Activated CD4-positive, alpha-beta T cell treated with anti-CD3 and anti-CD28 coated beads, Interleukin-2, amount 50 U/mL, for 1 hour (primary cell): ENCODE data around the gene PCYT1B.
"Not testable (repeated sequence)": the region's sequence is repeated elsewhere in the genome, so short reads cannot be mapped to it uniquely, and the experiment has no call there.

ENCODE experiments used
- DNase-seq: peaks from one replicate; pipeline ENCODE4 v3.0.0-alpha.2; 2020

PCYT1B gene

GRCh38 chrX:24643116-24643515 lies 4.0 kb downstream of the PCYT1B start:
- no peak for DNase-seq

DNA sequence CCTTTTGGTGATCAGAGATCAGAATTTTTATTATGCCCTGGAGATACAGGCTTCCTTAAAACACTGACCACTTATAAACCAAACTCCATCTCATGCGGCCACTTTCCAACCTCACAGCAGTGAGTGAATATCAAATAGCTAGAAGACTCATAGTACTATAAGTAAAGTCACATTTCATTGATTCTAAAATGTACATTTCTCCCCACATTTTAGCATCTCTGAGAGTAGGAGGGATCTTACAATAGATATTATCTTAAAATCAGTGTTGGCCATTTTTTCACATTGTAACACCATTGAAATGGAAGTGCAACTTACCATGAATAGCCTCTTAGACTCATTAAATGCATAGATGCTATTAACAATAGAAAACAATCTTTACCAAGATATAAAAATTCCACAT lies 17.4 kb downstream of the PCYT1B start:
- no peak for DNase-seq

- DNase-seq: no peak
These were observed 27.5 kb downstream of the PCYT1B start for GRCh38 chrX:24619647-24620046.

- no peak for DNase-seq
These were observed 36.6 kb downstream of the PCYT1B start for GRCh38 chrX:24610516-24610915.

DNA sequence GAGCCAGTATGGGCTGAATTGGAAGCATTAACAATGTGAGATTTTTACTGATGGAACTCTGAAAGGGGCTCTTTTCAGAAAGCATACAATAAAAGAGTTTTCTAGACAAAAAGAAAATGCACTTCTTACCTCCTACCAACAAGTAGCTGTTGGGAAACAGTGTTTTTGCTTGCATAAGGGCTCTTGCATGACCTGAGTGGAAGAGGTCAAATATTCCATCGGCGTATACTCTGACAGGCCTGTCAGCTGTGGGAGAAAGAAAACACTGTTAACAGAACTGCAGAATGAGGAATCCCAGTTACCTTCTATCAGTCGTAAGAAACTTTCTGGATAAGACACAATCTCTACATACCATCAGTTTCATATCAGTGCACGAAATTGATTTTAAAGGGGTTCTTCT lies 39.5 kb downstream of the PCYT1B start:
- DNase-seq: no peak

GRCh38 chrX:24605941-24606340 lies 41.2 kb downstream of the PCYT1B start:
- DNase-seq: not testable (repeated sequence)

DNA sequence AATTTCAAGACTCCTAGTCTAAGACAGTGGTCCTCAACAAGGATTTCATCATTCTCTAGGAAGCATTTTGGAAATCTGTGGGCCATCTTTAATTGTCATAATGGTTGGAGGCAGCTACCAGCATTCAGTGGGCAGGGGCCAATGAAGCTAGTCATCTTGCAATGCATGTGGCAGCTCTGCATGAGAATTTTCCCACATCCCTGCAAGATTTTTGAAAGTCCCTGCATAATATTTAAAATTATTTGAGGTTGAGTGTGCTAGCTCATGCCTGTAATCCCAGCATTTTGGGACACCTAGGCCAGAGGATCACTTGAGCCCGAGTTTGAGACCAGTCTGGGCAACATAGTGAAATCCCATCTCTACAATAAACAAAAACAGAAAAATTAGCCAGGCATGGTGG lies 44.0 kb downstream of the PCYT1B start:
- DNase-seq: no peak

GRCh38 chrX:24601858-24602257 lies 45.3 kb downstream of the PCYT1B start:
- DNase-seq: no peak

DNA sequence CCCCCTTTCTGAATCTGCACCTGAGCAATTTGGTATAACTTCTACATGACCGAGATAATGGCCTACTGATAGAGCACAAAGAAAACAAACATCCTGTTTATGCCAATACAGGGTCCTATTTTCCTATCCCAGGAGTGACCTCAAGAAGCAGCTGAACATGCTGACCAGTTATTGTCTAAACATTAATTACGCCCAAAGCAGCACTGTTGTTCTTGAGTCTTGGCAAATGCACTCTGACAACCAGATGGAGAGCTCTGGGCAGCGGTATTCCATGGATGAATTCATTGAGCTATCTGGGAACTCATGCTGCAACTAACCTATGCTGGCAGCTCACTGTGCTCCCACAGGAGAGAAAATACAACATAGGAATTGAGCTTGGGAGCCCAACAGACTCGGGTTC lies 52.6 kb downstream of the PCYT1B start:
- DNase-seq: no peak

DNA sequence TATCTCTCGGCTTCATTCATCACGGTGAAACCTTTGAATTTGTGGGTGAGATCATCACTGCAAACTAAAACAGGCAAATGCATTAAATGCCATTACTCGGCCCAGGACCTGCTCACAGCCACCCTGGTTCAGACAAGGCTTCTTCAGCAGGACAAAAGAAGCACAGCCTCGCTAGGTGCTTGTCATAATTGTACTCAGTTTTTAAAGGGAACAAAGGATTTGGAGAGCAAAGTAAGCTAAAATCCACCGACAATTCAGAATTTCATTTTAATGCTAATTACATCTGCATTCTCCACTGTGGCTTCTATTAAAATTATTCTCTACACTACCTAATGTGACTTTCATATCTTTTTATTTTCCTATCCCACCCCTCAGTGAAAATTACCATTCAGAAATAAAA lies 57.0 kb downstream of the PCYT1B start:
- no peak for DNase-seq

DNA sequence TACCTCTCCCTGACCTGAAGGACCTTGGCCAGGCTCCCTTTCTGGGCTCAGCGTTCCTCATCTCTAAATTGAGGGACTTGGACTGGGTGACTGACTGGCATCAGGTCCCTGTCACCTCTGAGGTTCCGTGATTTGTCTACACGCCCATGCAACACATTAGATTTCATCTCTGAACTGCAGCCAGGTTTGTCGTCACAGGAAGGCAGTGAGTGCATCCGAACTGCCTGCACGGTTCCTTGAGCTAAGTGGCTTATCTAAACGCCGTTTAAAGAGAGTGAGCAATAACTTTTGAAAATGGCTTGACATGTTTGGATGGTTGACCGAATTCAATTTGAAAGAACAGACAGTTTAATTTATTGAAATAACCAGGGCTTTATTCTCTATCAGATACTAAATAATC lies 70.1 kb downstream of the PCYT1B start:
- no peak for DNase-seq

- no peak for DNase-seq
These were observed 71.7 kb downstream of the PCYT1B start for GRCh38 chrX:24575496-24575895.

GRCh38 chrX:24574743-24575142 lies 72.4 kb downstream of the PCYT1B start:
- no peak for DNase-seq

DNA sequence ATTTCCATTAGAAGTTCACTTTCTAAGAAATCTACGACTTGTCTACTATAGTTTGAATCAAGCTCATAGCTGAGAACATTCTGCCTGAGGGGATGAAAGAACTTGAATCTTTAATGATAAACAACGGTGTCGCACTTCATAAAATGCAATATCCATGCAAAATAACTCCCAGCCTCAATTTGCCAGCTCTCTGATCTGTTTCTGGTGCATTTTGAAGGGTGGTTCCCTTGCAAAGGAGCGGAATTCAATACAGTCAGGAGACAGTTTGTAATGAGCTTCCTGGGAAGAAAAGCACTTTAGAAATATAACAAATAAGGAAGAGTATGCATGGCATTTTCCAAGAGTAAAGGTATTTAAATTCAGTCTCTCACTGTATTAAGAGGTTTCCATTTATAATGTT lies 80.0 kb downstream of the PCYT1B start:
- no peak for DNase-seq

DNA sequence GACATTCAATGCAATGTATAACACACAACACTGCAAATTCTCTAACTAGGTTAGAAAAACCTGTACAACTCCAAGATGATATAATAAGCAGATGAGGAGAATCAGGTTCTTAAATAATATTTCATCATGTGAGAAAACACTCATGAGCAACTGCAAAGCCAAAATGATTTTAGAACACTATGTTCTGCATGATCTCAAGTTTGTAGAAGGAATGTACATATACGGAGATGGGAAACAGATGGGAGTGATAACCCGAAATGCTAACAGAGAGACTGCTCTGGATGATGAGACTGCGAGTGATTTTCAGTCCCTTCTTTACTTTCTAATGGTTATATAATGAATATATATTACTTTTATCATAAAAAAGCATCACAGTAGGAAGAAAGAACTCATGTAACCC lies 80.9 kb downstream of the PCYT1B start:
- no peak for DNase-seq

DNA sequence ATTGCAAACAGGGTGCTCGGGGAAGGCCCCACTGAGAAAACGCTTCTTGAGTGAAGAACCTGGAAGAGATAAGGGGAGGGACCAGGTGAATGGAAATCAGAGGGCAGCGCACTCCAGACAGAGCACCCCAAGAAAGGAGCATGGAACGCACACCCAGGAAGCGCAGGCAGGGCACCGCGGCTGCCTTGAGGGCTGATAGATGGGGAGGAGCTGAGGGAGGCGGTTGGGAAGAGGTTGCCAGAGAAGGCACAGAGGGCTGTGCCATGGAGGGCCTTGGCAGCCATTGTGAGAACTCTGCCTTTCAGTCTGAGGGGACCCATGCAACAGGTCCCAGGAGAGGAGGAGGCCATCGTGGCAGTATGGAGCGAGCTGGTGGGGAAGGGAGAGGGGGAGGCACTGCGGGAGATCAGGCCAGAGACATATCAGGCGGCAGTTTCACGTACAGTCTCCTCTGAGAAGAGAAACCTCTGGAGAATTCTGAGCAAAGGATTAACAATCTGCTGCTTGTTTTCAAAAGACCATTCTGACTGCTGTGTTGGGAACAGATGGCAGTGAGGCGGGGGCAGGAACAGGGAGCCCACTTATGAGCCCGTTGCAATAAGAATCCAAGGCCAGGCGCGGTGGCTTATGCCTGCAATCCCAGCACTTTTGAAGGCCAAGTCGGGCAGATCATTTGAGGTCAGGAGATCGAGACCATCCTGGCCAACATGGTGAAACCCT lies 83.7 kb downstream of the PCYT1B start:
- no peak for DNase-seq

DNA sequence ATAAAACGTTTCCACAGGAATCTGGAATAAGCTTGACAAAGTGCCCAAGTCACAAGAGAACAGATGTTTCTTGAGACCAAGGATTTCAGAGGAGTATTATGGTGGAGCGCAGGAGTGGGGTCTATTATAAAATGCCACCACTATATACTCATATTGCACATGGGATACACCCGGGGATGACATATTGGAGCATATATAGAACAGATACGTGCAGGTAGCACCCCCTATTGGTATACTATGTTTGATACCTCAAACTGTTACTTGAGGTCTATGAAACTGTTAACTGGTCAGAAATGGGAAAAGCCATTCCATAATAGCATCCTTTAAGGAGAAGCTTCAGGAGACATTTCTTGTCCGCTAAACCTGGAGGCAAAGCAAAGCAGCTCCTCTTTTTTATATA lies 86.0 kb downstream of the PCYT1B start:
- no peak for DNase-seq

DNA sequence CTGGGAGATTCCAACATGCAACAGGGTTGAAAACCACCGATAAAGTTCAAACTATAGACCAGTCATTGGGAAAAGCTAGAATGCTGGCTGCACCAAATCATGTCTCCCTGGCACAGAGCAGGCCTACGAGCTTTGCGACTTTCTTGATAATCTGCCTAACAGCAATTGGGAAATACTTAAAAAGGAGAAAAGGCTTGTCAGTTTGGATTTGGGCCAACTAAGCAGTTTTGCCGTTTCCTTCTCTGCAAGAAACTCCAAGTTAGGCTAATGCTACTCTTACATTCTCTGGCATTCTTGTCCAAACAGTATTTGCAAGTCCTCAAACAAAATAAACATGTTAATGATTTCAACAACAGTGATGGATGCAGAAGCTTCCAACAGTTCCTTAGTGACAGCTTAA lies 94.1 kb downstream of the PCYT1B start:
- no peak for DNase-seq

DNA sequence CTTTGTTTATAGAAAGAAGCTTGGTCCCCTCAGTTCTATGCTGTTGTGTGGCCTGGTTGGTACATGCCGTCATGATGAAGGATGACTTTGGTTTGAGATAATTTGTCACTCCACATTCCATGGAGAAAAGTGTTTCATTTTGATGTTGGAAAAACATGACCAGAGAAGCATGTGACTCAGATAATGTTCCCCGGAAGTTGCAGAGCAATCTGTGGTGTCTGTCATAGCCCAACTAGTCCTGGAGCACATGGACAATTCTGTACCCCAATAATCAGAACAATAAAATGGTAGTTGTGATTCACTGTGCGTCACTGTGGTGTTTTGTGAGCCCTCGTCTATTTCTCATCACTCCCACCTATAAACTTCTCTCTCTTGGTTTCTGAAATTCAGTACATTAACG lies 97.0 kb downstream of the PCYT1B start:
- DNase-seq: no peak

DNA sequence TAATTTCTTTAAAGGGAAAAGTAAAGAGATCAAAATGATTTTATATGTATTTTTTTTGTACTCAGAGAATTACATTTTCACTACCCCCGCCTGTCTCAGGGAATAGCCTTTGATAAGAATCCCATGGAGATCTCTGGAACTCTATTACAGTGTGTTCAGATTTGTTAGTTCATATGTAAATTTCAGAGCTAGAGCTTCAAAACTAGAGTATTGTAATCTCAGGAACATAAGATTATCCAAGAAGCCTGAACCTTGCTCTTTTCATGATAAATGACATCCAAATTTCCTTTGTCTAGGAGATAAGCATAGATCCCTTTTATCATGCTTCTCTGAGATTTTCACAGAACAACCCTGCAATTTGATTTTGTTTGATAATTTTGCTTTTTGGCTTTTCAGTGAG lies 99.2 kb downstream of the PCYT1B start:
- DNase-seq: no peak

GRCh38 chrX:24542756-24543155 lies 104.4 kb downstream of the PCYT1B start:
- DNase-seq: no peak

DNA sequence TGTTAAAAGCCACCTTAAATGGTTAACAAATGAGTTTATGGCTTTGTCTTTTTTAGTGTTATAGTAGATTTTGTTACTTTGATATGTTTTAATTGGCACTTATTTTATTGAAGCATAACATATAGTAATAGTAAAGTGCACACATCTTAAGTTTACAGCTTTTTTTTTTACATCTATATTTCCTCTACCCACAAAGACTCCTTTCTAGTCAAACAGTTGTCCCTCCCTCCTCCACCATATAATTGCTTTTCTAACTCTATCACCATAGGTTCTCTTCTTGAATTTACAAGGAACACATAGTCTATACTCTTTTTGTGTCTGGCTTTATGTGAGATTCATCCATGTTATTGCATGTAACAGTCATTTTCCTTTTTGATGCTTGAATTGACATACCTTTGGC lies 110.6 kb downstream of the PCYT1B start:
- no peak for DNase-seq

DNA sequence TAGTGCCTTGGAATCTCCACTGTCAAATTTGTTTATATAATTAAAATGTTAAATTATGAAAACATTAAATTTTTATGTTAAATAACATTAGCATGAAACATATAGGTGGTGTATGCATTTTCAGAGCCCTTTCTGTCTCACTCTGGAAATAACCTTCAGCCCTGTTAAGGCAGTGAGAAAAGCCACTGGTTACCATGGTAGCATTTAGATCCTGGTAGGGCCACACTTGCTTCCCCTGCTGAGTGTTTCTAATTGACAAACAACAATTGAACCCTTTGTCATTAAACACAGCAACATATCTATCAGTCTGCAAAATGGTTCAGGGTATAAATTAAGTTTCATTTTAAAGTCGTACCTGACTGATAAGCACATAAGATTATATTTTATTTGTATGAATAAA lies 118.5 kb downstream of the PCYT1B start:
- DNase-seq: no peak

DNA sequence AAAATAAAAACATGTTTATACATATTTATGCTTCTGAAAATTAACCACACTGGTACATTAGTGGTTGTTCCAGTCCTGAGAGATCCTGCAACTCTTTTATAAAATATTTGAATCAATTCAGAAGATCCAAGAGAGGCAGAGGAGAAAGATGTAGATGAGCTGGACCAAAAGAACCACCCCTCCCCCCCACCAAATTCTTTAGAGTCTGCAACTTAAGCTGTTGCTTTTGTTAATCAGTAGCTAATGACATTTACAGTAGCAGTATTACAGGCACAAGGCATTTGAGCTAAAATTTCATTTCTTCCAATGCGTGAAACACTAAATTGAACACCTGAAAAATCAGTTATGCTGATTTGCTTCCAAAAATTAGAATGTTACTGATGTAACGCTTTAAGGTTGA lies 120.5 kb downstream of the PCYT1B start:
- no peak for DNase-seq

GRCh38 chrX:24525455-24525854 lies 121.7 kb downstream of the PCYT1B start:
- DNase-seq: no peak

DNA sequence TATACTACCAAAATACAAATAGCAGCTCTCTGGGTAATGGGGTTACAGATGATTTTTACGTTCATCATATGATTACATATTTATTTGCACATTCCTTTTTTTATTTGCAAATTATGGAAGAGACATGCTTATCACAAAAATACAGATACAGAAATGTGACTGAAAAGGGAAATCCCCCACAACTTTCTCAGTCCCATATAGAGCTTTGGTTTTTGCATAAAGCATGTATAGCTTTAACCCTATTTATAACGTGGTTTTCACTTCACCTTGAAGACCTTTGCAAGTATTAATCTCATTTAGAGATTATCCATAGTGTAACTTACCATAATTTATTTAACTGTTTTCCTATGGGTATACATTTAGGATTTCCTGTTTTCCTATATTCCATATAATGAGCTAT lies 126.7 kb downstream of the PCYT1B start:
- DNase-seq: no peak
